IMR-90 (cell line): ENCODE results near the gene ITPR2.

ENCODE experiments used
- BHLHE40 ChIP-seq: fragments of 150-350 bp; IDR thresholded peaks from 2 replicates; pipeline ENCODE4 v1.6.1; 2016; ENCODE audit warnings: mild to moderate bottlenecking, low read depth, low read length
- CHD1 ChIP-seq: IDR thresholded peaks from 2 replicates; pipeline ENCODE4 v1.6.1; 2012; ENCODE audit warnings: low read depth, low read length, improper control_type of control experiment
- MXI1 ChIP-seq: IDR thresholded peaks from 2 replicates; pipeline ENCODE4 v1.6.1; 2012; ENCODE audit warnings: low read depth, mild to moderate bottlenecking, low read length, moderate library complexity, borderline replicate concordance
- NFE2L2 ChIP-seq: fragments of 150-350 bp; IDR thresholded peaks from 2 replicates; pipeline ENCODE4 v1.6.1; 2016; ENCODE audit warnings: low read depth, mild to moderate bottlenecking, low read length
- POLR2A ChIP-seq: IDR thresholded peaks from 2 replicates; pipeline ENCODE4 v1.6.1; 2012; ENCODE audit warnings: mild to moderate bottlenecking, low read depth, low read length
- RCOR1 ChIP-seq: IDR thresholded peaks from 2 replicates; pipeline ENCODE4 v1.6.1; 2012; ENCODE audit warnings: mild to moderate bottlenecking, low read length, improper control_type of control experiment; ENCODE audit not compliant: insufficient replicate concordance
- RFX5 ChIP-seq: IDR thresholded peaks from 2 replicates; pipeline ENCODE4 v1.8.0; 2012; ENCODE audit warnings: low read depth, mild to moderate bottlenecking, low read length, moderate library complexity
- TF ChIP-seq, protein P1 (sequence below): conservative IDR thresholded peaks from 2 replicates; pipeline ENCODE4 v1.5.1; 2012; ENCODE audit warnings: mild to moderate bottlenecking, low read depth, low read length, improper control_type of control experiment
- TF ChIP-seq, protein P2 (sequence below): fragments of 150-350 bp; IDR thresholded peaks from 2 replicates; pipeline ENCODE4 v1.6.1; 2017; ENCODE audit warnings: mild to moderate bottlenecking, antibody characterized with exemption, low read length, low read depth

DNA sequence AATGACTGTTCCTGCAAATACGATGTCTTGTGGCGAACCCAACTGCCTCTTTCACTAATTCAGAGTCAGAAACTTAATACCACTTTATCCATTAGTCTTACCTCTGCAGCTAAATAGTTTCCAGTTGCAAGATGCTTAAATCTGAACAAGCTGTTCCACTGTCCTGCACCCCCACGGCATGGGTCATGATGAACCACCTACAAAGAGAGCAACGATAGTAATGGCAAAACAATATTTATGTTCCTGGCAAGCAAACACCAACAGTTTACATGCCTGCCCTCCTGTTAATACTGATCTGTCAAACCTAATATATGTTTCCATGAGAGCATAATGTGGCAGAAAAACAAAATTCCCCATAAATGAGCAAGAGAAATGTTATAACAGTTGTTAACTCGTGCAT is 121.9 kb downstream of the ITPR2 start:
- no peak for TF ChIP-seq RFX5
- TF ChIP-seq POLR2A = no peak
- TF ChIP-seq, protein P1, sequence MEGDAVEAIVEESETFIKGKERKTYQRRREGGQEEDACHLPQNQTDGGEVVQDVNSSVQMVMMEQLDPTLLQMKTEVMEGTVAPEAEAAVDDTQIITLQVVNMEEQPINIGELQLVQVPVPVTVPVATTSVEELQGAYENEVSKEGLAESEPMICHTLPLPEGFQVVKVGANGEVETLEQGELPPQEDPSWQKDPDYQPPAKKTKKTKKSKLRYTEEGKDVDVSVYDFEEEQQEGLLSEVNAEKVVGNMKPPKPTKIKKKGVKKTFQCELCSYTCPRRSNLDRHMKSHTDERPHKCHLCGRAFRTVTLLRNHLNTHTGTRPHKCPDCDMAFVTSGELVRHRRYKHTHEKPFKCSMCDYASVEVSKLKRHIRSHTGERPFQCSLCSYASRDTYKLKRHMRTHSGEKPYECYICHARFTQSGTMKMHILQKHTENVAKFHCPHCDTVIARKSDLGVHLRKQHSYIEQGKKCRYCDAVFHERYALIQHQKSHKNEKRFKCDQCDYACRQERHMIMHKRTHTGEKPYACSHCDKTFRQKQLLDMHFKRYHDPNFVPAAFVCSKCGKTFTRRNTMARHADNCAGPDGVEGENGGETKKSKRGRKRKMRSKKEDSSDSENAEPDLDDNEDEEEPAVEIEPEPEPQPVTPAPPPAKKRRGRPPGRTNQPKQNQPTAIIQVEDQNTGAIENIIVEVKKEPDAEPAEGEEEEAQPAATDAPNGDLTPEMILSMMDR = no peak
- no peak for TF ChIP-seq MXI1
- TF ChIP-seq RCOR1 = no peak
- TF ChIP-seq CHD1 = no peak
- no peak for TF ChIP-seq BHLHE40
- TF ChIP-seq, protein P2, sequence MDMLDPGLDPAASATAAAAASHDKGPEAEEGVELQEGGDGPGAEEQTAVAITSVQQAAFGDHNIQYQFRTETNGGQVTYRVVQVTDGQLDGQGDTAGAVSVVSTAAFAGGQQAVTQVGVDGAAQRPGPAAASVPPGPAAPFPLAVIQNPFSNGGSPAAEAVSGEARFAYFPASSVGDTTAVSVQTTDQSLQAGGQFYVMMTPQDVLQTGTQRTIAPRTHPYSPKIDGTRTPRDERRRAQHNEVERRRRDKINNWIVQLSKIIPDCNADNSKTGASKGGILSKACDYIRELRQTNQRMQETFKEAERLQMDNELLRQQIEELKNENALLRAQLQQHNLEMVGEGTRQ = no peak
- TF ChIP-seq NFE2L2 = no peak
